Subcutaneous abdominal adipose tissue (tissue), 5 donors: ENCODE results near the gene RNF144B.

Experiments used
- H3K27ac ChIP-seq: one replicate; pipeline ENCODE4 v1.7.0; 2013; ENCODE audit warnings: low read depth, mild to moderate bottlenecking, inconsistent platforms, low read length, moderate library complexity
- H3K27me3 ChIP-seq, 5 donors: one replicate each; pipeline ENCODE4 v1.7.0; 2013; ENCODE audit warnings: low read length in 5 of 5, inconsistent platforms in 1 of 5; ENCODE audit not compliant: control insufficient read depth in 5 of 5, insufficient read depth in 4 of 5
- H3K36me3 ChIP-seq, 5 donors: one replicate each; pipeline ENCODE4 v1.7.0; 2013; ENCODE audit warnings: low read length in 5 of 5; ENCODE audit not compliant: control insufficient read depth in 5 of 5, insufficient read depth in 5 of 5
- H3K4me1 ChIP-seq, 5 donors: one replicate each; pipeline ENCODE4 v1.7.0; 2013; ENCODE audit warnings: low read length in 5 of 5, mild to moderate bottlenecking in 3 of 5, moderate library complexity in 1 of 5; ENCODE audit not compliant: control insufficient read depth in 5 of 5, insufficient read depth in 5 of 5
- H3K4me3 ChIP-seq, 5 donors: one replicate each; pipeline ENCODE4 v1.7.0; 2013; ENCODE audit warnings: low read length in 5 of 5, low read depth in 1 of 5
- H3K9ac ChIP-seq, 5 donors: one replicate each; pipeline ENCODE4 v1.7.0; 2013; ENCODE audit warnings: low read length in 5 of 5, mild to moderate bottlenecking in 4 of 5, moderate library complexity in 3 of 5
- H3K9me3 ChIP-seq, 5 donors: one replicate each; pipeline ENCODE4 v1.7.0; 2013; ENCODE audit warnings: low read length in 5 of 5; ENCODE audit not compliant: control insufficient read depth in 5 of 5
- donor health status: healthy.
- donor health status: healthy.
- donor health status: healthy.
- donor health status: healthy.
- donor health status: healthy.

The RNF144B gene

DNA sequence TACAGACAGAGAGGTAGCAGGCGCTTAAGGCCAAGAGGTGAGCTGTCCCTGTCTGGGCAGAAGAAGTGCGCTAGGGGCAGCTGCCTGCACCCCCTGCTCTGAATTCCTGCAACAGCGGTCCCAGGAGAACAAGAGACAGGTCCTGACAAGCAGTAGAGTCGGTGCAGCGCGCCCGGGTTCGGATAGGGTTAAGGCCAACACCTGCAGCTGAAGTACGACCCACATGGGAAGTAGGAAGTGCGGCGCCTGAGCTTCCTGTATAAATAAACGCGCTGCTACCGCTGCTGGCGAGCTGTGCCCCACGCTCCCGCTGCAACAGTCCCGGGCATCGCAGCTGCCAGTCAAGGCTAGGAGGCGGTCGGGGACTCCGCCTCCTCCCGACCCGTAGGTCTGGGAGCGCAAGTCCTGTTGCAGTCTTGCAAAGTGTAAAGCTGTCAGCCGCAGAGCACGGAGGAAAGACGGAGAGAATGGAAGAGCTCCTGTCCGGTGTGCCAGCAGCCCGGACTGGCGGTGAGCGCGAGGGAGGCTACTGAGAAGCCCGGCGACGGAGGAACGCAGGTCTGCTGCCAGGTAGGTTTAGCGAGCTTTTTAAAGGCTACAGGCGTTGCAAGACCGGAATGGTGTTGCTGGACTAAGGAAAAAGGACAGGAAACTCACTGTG lies at the start of gene RNF144B:
Gene RNF144B (plus strand): TSS at position 290 of the 661 bp plus-strand sequence. CDS start 12,185 bp downstream, outside the sequence.
- H3K4me3 ChIP-seq, result peak within 1 kb of the TSS; percentile 80 to 92 (median 89)
- no peaks in the 10 kb centered on the region for H3K9me3 ChIP-seq
- H3K9ac ChIP-seq, result peak within 1 kb of the TSS; percentile 60 to 87 (median 76)
- H3K27ac ChIP-seq, result peak within 1 kb of the TSS; percentile 92
- H3K4me1 ChIP-seq, result peaks cover 0 to 46% (median 39%) of the 10 kb centered on the region in 5 donors
- H3K36me3 ChIP-seq, result no peaks in the 10 kb centered on the region
- H3K27me3 ChIP-seq, result no peaks in the 10 kb centered on the region

DNA sequence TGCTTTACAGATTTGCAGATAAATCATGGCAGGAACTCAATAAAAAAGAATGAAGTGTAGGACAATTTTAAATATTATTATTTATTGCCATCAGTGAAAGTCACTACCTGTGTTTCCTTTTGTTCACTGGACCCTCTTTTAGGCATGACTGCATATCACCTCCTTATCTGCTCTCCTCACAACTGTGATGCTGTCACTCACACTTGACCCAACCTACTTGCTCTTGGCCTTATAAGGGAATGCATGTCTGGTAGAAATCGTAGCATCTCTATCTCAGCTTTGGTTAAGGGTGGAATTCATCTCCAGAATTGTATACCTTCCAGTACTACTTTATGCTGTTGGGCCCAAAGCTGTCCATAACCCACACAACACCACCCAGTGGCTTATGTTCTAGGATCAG lies 47.6 kb upstream of the RNF144B start:
- H3K27me3 ChIP-seq, result no peaks in the 10 kb centered on the region
- no peak overlapping the region for H3K9ac ChIP-seq
- H3K4me1 ChIP-seq, result peaks cover 0 to 2% (median 0%) of the 10 kb centered on the region in 5 donors
- H3K27ac ChIP-seq, result no peak overlapping the region
- H3K4me3 ChIP-seq, result no peak overlapping the region
- H3K9me3 ChIP-seq, result no peaks in the 10 kb centered on the region
- H3K36me3 ChIP-seq, result no peaks in the 10 kb centered on the region

DNA sequence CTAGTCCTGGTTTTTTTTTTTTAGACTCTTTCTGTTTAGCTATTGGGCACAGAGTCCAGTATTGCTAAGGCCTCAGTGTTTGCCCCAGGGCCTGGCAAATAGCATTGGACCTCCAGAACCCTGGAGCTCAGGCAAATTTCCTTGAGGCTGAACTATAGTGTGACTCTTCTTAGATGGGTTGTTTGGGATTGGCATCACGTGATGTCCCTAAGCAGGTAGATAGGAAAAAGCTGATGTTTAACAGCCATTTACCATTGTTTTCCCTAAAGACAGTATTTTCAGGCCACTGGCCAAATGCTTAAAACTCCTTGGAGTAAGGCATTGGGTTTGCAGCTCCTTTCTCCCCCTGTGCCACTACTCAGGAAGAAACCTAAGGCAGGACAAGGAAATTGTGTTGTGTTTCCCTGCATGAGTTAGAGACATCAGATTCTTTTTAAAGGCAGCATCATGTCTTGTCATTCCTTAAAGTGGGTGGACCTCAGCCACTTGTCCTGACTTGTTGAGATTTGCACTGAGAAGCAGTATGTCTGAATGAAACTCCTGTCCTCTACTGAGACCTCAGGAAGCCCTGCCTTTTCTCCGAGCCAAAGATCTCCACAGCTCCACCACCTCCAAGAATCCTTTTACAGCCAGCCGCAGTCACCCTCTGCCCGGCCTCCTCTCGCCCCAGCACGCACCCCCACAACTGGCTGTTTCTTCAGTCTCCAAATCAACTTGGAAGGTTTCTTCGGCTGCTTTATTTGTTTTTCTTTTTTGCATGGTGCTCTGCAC lies 46.2 kb upstream of the RNF144B start:
- no peak overlapping the region for H3K27ac ChIP-seq
- no peaks in the 10 kb centered on the region for H3K9me3 ChIP-seq
- H3K4me3 ChIP-seq, result no peak overlapping the region
- H3K27me3 ChIP-seq, result no peaks in the 10 kb centered on the region
- H3K36me3 ChIP-seq, result no peaks in the 10 kb centered on the region
- no peak overlapping the region for H3K9ac ChIP-seq
- H3K4me1 ChIP-seq, result no peaks in the 10 kb centered on the region

DNA sequence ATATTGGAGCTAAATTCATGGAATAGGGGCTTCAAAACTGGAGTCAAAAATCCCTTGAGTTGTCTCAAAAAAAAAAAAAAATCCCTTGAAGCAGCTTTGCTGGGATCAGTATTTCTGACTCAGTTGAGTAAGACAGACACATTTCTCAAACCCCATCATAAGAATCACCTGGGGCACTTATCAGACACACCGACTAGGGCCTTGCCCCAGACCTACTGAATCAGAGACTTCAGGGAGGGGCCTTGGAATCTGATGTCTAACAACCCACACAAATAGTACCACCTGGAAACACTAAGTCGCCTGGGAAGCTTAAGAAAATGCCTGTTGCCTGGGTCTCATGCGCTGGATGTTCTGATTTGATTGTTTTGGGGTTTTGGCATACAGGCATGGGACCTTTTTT lies 44.9 kb upstream of the RNF144B start:
- Histone ChIP-seq H3K27ac (no peak overlapping the region), H3K27me3 (no peaks in the 10 kb centered on the region), H3K4me3 (no peak overlapping the region), H3K4me1 (no peaks in the 10 kb centered on the region), H3K9me3 (no peaks in the 10 kb centered on the region), H3K9ac (no peak overlapping the region), H3K36me3 (no peaks in the 10 kb centered on the region)

DNA sequence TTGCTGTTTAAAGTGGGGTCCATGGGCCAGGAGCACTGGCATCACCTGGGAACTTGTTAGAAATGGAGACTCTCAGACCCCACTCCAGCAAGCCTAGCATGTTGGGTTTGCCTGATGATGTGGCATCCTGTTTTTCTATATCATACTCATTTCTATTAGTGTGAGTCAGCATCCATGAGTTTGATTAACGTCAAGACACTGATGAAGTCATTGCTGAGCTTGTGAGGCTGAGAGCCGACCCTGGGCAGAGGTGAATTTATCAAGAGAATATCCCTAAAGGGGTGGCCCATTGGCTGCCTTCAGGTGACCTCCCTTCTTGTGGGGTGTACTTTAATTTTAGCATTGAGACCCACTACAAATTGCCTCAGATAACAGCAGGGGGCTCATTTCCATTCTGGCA lies 43.4 kb upstream of the RNF144B start:
- no peak overlapping the region for H3K27ac ChIP-seq

DNA sequence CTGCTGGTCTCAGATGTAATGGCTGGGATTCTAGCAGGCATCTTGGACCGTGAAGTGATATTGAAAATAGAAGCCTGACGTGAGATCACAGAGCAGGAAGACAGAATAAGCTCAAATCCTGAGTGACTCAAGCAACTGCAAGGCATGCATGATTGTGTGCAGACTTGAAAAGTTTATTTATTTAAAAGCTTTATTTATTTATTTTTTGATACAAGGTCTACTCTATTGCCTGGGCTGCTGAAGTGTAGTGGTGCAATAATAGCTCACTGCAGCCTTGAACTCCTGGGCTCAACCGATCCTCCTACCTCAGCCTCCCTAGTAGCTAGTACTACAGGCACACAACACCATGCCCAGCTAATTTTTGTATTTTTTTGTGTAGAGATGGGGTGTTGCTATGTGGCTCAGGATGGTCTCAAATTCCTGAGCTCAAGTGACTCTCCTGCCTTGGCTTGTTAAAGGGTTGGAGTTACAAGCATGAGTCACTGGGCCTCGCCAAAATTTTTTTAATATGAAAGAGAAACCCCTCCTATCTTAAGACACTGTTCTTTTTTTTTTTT lies 40.1 kb upstream of the RNF144B start:
- Histone ChIP-seq H3K27me3 (no peaks in the 10 kb centered on the region), H3K36me3 (no peaks in the 10 kb centered on the region), H3K9ac (no peak overlapping the region), H3K4me1 (no peaks in the 10 kb centered on the region), H3K9me3 (no peaks in the 10 kb centered on the region), H3K27ac (no peak overlapping the region), H3K4me3 (no peak overlapping the region)

More for the DNA sequence above, 43.4 kb upstream of the RNF144B start:
- Histone ChIP-seq H3K9ac (no peak overlapping the region), H3K4me1 (no peaks in the 10 kb centered on the region), H3K9me3 (no peaks in the 10 kb centered on the region), H3K4me3 (no peak overlapping the region), H3K27me3 (no peaks in the 10 kb centered on the region), H3K36me3 (no peaks in the 10 kb centered on the region)

DNA sequence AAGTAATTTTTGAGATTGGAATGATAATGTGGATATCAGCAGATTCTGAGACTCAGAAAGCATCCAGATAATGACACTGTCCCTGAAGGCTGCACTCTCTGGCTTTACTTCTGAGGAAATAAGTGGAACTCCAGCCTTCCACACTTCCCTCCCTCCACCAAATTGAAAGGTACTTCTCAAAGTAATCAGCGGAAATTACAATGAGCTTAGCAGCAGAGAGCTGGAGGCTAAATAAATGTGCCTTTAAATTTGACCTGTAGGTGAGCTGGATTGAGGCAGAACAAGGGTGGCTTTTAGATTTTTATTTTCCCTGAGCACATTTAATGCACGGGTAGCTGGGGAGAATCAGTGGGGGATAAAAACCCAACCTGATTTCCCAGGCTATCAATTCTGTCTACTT lies 39.3 kb upstream of the RNF144B start:
- Histone ChIP-seq H3K9me3 (no peaks in the 10 kb centered on the region), H3K4me1 (no peaks in the 10 kb centered on the region), H3K27ac (no peak overlapping the region), H3K4me3 (no peak overlapping the region), H3K36me3 (no peaks in the 10 kb centered on the region), H3K27me3 (no peaks in the 10 kb centered on the region), H3K9ac (no peak overlapping the region)

DNA sequence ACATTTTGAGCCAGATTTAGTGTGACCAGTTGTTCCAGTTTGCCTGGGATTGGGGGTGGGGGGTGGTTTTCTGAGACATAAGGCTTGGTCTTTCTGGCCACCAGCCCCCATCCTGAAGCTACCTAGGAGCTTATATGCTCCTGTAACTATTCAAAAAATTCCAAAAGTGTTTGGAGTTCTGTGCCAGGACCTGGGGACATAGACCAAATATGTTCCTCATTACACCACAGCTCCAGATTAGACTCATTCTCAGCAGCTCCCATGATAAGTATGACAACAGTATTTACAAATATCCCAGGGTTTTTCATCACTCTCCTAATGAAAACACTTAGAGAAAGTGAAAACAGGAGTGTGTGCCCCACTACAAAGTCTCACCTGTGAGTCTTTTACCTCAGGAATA lies 37.8 kb upstream of the RNF144B start:
- Histone ChIP-seq H3K36me3 (no peaks in the 10 kb centered on the region), H3K9ac (no peak overlapping the region), H3K4me1 (no peaks in the 10 kb centered on the region), H3K27me3 (no peaks in the 10 kb centered on the region), H3K9me3 (no peaks in the 10 kb centered on the region), H3K27ac (no peak overlapping the region), H3K4me3 (no peak overlapping the region)

DNA sequence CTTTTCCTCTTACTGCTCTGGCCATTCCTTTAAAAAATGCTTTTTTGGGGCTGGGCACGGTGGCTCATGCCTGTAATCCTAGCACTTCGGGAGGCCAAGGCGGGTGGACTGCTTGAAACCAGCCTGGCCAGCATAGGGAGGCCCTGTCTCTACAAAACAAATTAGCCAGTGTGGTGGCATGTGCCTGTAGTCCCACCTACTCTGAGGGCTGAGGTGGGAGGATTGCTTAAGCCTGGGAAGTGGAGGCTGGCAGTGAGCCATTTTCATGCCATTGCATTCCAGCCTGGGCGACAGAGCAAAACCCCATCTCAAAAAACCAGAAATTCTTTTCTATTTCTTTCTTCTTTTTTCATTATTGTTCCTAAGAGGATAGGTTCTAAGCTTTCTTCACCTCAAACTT lies 36.9 kb upstream of the RNF144B start:
- H3K27me3 ChIP-seq, result no peaks in the 10 kb centered on the region
- no peaks in the 10 kb centered on the region for H3K4me1 ChIP-seq
- H3K27ac ChIP-seq, result no peak overlapping the region
- H3K9me3 ChIP-seq, result no peaks in the 10 kb centered on the region
- no peak overlapping the region for H3K4me3 ChIP-seq
- no peaks in the 10 kb centered on the region for H3K36me3 ChIP-seq
- H3K9ac ChIP-seq, result no peak overlapping the region

DNA sequence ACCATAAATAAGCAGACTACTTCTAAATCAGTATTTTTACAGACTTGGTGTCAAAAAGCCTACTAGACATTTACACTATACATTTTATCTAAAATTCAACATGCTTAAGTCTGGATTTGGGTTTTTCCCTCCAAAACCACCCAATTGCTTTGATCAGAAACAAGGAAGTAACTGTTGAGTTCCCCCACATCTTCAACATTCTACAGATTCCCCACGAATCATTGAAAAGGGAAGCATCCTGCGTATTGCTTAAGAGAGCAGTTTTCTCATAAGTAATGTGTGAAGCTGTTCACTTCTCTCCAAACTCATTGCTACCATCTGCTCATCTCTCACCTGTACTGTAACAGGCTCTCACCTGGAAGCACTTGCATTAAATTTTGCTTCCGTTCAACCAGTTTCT lies 36.4 kb upstream of the RNF144B start:
- Histone ChIP-seq H3K27me3 (no peaks in the 10 kb centered on the region), H3K9ac (no peak overlapping the region), H3K9me3 (no peaks in the 10 kb centered on the region), H3K27ac (no peak overlapping the region), H3K36me3 (no peaks in the 10 kb centered on the region), H3K4me3 (no peak overlapping the region), H3K4me1 (no peaks in the 10 kb centered on the region)
